HT1080 (cell line): ENCODE data around the gene OR5D18. TPM values are rescaled to one million over a fixed set of nuclear protein-coding genes. Genes with fewer than 3 reads are reported as not detected.
"Not testable (repeated sequence)": the region's sequence is repeated elsewhere in the genome, so short reads cannot be mapped to it uniquely, and the experiment has no call there.

Experiments
- DNase-seq: peaks from one replicate; pipeline ENCODE4 v3.0.0-alpha.2; 2015; ENCODE audit warnings: low read depth
- polyA plus RNA-seq, 2 experiments: library from polyadenylated mRNA; depleted of rRNA; stranded (reverse); fragments of >200 nt; gene quantifications; 2 replicates each; pipeline ENCODE4 v1.2.3, GENCODE V29; 2015
- small RNA-seq: library from RNA; depleted of rRNA; stranded (forward); fragments of <200 nt; gene quantifications from one replicate; pipeline ENCODE3, GENCODE V24; 2014
- total RNA-seq: library from RNA; depleted of rRNA; stranded (reverse); fragments of >200 nt; shearing (Covaris generic); gene quantifications from 2 replicates; pipeline ENCODE4 v1.2.3, GENCODE V29; 2014; rRNA removed

OR5D18 gene
- total RNA-seq = not detected in 2 replicates
- not detected in 2 replicates for polyA plus RNA-seq (2015; cell fraction: cytosol; rRNA removed)
- polyA plus RNA-seq (2015; cell fraction: nucleus; rRNA removed) = not detected in 2 replicates

DNA sequence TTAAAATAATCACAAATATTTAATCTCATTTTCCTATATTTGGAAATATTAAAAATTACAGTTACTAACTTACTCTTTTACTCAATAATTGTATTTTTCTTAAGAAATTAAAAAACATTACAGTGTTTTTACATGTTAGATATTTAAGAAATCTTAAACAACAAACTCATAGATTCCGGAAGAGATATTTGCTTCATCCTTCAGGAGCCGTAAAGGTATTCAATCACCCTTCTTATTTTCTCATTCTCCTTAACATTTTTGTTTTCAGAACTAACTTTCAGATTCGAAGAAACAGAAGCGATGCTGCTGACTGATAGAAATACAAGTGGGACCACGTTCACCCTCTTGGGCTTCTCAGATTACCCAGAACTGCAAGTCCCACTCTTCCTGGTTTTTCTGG lies at the start of gene OR5D18:
Gene OR5D18, plus strand, starts transcription at position 301 of the 400 bp plus-strand sequence. Its CDS starts 0 bp downstream, at position 301.
- DNase-seq = no peak

DNA sequence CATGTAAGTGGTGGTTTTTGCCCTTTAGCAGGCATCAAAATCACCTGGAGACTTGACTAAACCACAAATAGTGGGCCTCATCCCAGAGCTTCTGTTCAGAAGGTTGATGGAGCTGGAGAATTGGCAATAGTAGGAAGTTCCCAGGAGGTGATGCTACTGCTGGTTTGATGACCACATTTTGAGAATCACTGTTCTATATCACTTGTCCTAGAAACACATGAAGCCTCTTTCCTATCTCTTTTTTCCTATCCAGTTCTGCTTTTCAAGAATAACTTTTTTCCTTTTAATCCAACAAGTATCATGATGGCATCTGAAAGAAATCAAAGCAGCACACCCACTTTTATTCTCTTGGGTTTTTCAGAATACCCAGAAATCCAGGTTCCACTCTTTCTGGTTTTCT lies 46.3 kb upstream of the OR5D18 start, which contains the start of gene OR5D13:
Gene OR5D13, plus strand, starts transcription at position 301 of the 400 bp plus-strand sequence. Its CDS starts 0 bp downstream, at position 301.
- DNase-seq = no peak

- no peak for DNase-seq
Measured at GRCh38 chr11:55791606-55792005, 27.8 kb upstream of the OR5D18 start.

DNA sequence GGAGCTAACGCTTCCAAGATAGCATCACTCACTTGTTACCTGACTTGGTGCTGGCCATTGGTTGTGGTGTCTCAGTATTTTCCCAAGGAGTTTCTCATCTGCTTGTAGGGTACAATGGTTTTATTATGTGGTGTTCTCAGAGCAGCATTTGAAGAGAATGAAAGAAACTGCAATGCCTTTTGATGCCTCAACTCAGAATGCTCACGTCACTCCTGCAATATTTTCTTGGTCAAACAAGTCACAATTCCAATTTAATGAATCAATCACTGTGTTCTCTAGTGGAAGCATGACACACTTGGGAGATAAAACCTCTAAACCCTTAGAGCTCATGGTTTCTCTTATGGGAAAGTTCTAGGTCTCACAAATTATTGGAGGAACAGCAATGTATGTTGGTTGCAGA lies 26.1 kb upstream of the OR5D18 start:
- DNase-seq = no peak

GRCh38 chr11:55795256-55795655 lies 24.2 kb upstream of the OR5D18 start, which contains the start of gene OR5D14:
Gene OR5D14 (plus strand): TSS chr11:55795556. CDS start chr11:55795556, 0 bp downstream.
- no peak for DNase-seq

DNA sequence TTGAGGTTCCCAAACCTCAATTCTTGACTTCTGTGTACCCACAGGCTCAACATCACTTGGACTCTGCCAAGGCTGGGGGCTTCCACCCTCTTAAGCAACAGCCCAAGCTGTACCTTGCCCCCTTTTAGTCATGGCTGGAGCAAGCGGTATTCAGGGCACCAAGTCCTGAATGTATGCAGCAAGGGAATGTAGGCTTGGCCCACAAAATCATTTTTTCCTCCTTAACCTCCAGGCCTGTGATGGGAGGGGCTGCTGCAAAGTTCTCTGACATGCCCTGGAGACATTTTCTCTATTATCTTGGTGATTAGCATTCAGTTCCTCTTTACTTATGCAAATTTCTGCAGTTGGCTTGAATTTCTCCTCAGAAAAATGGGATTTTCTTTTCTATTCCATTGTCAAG lies 13.2 kb upstream of the OR5D18 start:
- no peak for DNase-seq

GRCh38 chr11:55811067-55811466 lies 8.4 kb upstream of the OR5D18 start, which contains the start of gene OR5L1:
Gene OR5L1 (plus strand): TSS chr11:55811367. CDS start chr11:55811467, 100 bp downstream.
- DNase-seq = no peak

- no peak for DNase-seq
Measured at GRCh38 chr11:55826919-55827318, 7.5 kb downstream of the OR5D18 start, which contains the start of gene OR5L2. Gene OR5L2 (plus strand): TSS chr11:55827219. CDS start chr11:55827219, 0 bp downstream.

DNA sequence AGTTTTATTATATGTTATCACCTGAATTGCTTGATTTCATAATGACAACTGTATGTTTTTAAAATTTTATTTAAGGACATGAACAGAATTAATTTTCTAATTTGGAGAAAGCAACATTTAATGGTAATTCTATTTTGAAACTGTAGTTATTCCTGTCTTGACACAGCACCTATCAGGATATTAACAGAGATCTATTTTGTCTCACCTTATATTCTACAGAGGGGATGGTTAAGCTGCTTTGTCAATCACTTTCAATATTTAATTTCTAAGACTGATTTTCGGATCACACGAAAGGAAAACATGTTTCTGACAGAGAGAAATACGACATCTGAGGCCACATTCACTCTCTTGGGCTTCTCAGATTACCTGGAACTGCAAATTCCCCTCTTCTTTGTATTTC lies 19.0 kb downstream of the OR5D18 start, which contains the start of gene OR5D16:
Gene OR5D16, plus strand, starts transcription at position 301 of the 400 bp plus-strand sequence. Its CDS starts 0 bp downstream, at position 301.
- DNase-seq = no peak

DNA sequence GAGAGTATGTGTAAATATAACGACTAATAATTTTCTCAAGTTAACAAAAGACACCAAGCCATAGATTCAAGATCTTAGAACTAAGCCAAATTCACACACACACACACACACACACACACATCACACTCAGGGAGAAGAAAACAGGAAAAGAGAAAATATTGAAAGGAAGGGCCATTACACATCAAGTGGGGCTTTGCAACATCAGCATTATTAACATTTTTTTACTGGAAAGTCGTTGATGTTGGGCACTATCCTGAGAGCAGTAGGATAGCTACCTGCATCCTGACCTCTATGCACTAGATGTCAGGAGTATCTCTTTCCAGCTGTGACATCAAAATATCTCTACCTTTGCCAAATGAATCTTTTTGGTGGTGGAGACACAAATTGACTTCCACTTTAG lies 28.0 kb downstream of the OR5D18 start:
- no peak for DNase-seq

DNA sequence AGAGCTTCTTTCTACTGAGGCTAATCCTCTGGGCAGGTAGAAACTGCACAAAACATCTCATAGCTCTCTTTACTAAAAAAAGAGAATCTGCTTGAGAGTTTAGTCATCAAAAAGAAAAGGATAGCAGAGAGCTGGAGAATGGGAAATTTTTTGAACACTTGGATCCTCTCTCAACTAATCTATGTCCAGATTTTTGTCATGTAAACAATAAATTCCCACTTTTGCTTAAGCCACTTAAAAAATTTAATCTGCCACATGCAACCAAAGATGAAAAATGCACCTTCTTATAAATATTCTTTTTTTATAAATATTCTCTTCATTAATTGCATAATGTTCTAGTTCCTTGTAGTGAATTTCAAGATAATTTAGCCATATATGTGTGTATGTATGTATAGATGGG lies 29.6 kb downstream of the OR5D18 start:
- DNase-seq = no peak

- no peak for DNase-seq
Measured at GRCh38 chr11:55852141-55852540, 32.7 kb downstream of the OR5D18 start.

- no peak for DNase-seq
Measured at GRCh38 chr11:55854704-55855103, 35.3 kb downstream of the OR5D18 start.

- not testable (repeated sequence) for DNase-seq
Measured at GRCh38 chr11:55867354-55867753, 47.9 kb downstream of the OR5D18 start.

Small RNA genes within 50 kb of the gene (small RNA-seq; reads per million reads assigned to genes)
- gene AC036111.3 = not detected

Other genes with a start within 250 kb of the OR5D18 start
- not detected in 2 replicates for gene OR4C16, start 247.5 kb upstream of the OR5D18 start, total RNA-seq
- gene OR4C11, start 212.0 kb upstream of the OR5D18 start, total RNA-seq = not detected in 2 replicates
- gene OR4P4, start 184.5 kb upstream of the OR5D18 start, total RNA-seq = not detected in 2 replicates
- gene OR4S2, start 171.3 kb upstream of the OR5D18 start, total RNA-seq = not detected in 2 replicates
- 0.10 TPM in 1 of 2 replicates, not detected in the other for gene OR4C6, start 157.4 kb upstream of the OR5D18 start, total RNA-seq
- not detected in 2 replicates for gene OR5D13, start 46.2 kb upstream of the OR5D18 start, total RNA-seq
- not detected in 2 replicates for gene OR5D14, start 24.1 kb upstream of the OR5D18 start, total RNA-seq
- gene OR5L1, start 8.3 kb upstream of the OR5D18 start, total RNA-seq = not detected in 2 replicates
- gene OR5L2, start 7.6 kb downstream of the OR5D18 start, total RNA-seq = not detected in 2 replicates
- gene OR5D16, start 19.1 kb downstream of the OR5D18 start, total RNA-seq = not detected in 2 replicates
- not detected in 2 replicates for gene TRIM51, start 63.7 kb downstream of the OR5D18 start, total RNA-seq
- gene OR5W2, start 95.0 kb downstream of the OR5D18 start, total RNA-seq = not detected in 2 replicates
- gene OR5I1, start 116.8 kb downstream of the OR5D18 start, total RNA-seq = not detected in 2 replicates
- not detected in 2 replicates for gene OR10AG1, start 150.3 kb downstream of the OR5D18 start, total RNA-seq
- gene OR5F1, start 175.0 kb downstream of the OR5D18 start, total RNA-seq = not detected in 2 replicates
- gene OR5AS1, start 208.0 kb downstream of the OR5D18 start, total RNA-seq = not detected in 2 replicates